KMS-11 (cell line): ENCODE measurements around the gene THPO.

Experiments used
- H2AFZ ChIP-seq: fragments of 200-600 bp; sonication (generic); 2 replicates; pipeline ENCODE4 v1.6.1; 2016; ENCODE audit warnings: antibody characterized with exemption, mixed run types, low read depth
- H3K27ac ChIP-seq: fragments of 200-600 bp; sonication (generic); 2 replicates; pipeline ENCODE4 v1.6.1; 2016; ENCODE audit warnings: mild to moderate bottlenecking, mixed run types
- H3K27me3 ChIP-seq: fragments of 200-600 bp; sonication (generic); 2 replicates; pipeline ENCODE4 v1.6.1; 2017; ENCODE audit warnings: mild to moderate bottlenecking, low read depth, mixed run types, moderate library complexity; ENCODE audit not compliant: insufficient read depth
- H3K36me3 ChIP-seq: fragments of 200-600 bp; sonication (generic); 2 replicates; pipeline ENCODE4 v1.6.1; 2017; ENCODE audit warnings: mild to moderate bottlenecking, mixed run types; ENCODE audit not compliant: insufficient read depth
- H3K4me1 ChIP-seq: fragments of 200-600 bp; sonication (generic); 2 replicates; pipeline ENCODE4 v1.6.1; 2016; ENCODE audit warnings: mild to moderate bottlenecking, low read depth, mixed run types; ENCODE audit not compliant: poor library complexity, severe bottlenecking
- H3K4me2 ChIP-seq: fragments of 200-600 bp; sonication (generic); 2 replicates; pipeline ENCODE4 v1.7.0; 2016; ENCODE audit warnings: mild to moderate bottlenecking, mixed run types
- H3K4me3 ChIP-seq: fragments of 200-600 bp; sonication (generic); IDR thresholded peaks from 2 replicates; pipeline ENCODE4 v1.6.1; 2017; ENCODE audit warnings: low read depth, low read length, mixed read lengths; ENCODE audit not compliant: insufficient read depth
- H3K79me2 ChIP-seq: fragments of 200-600 bp; sonication (generic); 2 replicates; pipeline ENCODE4 v1.6.1; 2016; ENCODE audit warnings: low read depth, mixed run types; ENCODE audit not compliant: insufficient read depth
- H3K9ac ChIP-seq: fragments of 200-600 bp; sonication (generic); 2 replicates; pipeline ENCODE4 v1.6.1; 2016; ENCODE audit warnings: mild to moderate bottlenecking, mixed run types
- H4K20me1 ChIP-seq: fragments of 200-600 bp; sonication (generic); 2 replicates; pipeline ENCODE4 v1.6.1; 2016; ENCODE audit warnings: mild to moderate bottlenecking, mixed run types; ENCODE audit not compliant: insufficient read depth
- TF ChIP-seq, protein P1 (sequence below): fragments of 200-600 bp; sonication (generic); conservative IDR thresholded peaks from 2 replicates; pipeline ENCODE4 v1.6.1; 2017; ENCODE audit warnings: low read depth, mild to moderate bottlenecking, antibody characterized with exemption, low read length, moderate library complexity, mixed read lengths

THPO gene

GRCh38 chr3:184354121-184354728 lies 23.8 kb downstream of the THPO start:
- no peaks in the 10 kb centered on the region for H3K4me1 ChIP-seq
- H3K4me2 ChIP-seq = no peak overlapping the region
- no peaks in the 10 kb centered on the region for H3K36me3 ChIP-seq

DNA sequence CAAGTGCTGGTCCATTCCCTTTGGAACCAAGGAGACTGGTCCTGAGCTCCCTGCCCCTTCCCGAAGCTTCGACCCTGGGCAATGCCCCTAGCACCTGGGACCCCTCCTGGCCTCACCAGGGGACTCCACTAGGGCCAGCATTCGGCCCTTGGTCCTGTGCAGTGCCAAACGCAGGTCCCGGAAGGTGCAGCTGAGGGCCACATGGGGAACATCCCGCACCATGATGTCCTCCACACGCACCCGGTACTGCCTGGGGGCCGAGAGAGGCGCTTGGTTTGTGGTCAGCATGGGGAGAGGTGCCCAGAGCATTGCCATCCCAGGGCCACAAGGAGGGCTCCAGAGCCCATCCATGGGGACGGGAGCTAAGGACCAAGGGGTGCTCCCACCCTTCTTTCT lies 24.5 kb downstream of the THPO start:
- Histone ChIP-seq H3K27ac (no peak overlapping the region), H3K4me2 (no peak overlapping the region), H3K36me3 (no peaks in the 10 kb centered on the region), H3K9ac (no peak overlapping the region), H3K27me3 (no peaks in the 10 kb centered on the region), H2AFZ (no peak overlapping the region), H4K20me1 (no peaks in the 10 kb centered on the region), H3K4me3 (no peak overlapping the region), H3K79me2 (no peaks in the 10 kb centered on the region), H3K4me1 (no peaks in the 10 kb centered on the region)
- TF ChIP-seq, protein P1, sequence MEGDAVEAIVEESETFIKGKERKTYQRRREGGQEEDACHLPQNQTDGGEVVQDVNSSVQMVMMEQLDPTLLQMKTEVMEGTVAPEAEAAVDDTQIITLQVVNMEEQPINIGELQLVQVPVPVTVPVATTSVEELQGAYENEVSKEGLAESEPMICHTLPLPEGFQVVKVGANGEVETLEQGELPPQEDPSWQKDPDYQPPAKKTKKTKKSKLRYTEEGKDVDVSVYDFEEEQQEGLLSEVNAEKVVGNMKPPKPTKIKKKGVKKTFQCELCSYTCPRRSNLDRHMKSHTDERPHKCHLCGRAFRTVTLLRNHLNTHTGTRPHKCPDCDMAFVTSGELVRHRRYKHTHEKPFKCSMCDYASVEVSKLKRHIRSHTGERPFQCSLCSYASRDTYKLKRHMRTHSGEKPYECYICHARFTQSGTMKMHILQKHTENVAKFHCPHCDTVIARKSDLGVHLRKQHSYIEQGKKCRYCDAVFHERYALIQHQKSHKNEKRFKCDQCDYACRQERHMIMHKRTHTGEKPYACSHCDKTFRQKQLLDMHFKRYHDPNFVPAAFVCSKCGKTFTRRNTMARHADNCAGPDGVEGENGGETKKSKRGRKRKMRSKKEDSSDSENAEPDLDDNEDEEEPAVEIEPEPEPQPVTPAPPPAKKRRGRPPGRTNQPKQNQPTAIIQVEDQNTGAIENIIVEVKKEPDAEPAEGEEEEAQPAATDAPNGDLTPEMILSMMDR = no peak

More at GRCh38 chr3:184354121-184354728, 23.8 kb downstream of the THPO start:
- H4K20me1 ChIP-seq = no peaks in the 10 kb centered on the region
- H3K79me2 ChIP-seq = no peaks in the 10 kb centered on the region
- no peak overlapping the region for H2AFZ ChIP-seq
- H3K9ac ChIP-seq = no peak overlapping the region
- no peak overlapping the region for H3K4me3 ChIP-seq
- no peaks in the 10 kb centered on the region for H3K27me3 ChIP-seq
- H3K27ac ChIP-seq = no peak overlapping the region
- TF ChIP-seq, protein P1 = peak; percentile 84

DNA sequence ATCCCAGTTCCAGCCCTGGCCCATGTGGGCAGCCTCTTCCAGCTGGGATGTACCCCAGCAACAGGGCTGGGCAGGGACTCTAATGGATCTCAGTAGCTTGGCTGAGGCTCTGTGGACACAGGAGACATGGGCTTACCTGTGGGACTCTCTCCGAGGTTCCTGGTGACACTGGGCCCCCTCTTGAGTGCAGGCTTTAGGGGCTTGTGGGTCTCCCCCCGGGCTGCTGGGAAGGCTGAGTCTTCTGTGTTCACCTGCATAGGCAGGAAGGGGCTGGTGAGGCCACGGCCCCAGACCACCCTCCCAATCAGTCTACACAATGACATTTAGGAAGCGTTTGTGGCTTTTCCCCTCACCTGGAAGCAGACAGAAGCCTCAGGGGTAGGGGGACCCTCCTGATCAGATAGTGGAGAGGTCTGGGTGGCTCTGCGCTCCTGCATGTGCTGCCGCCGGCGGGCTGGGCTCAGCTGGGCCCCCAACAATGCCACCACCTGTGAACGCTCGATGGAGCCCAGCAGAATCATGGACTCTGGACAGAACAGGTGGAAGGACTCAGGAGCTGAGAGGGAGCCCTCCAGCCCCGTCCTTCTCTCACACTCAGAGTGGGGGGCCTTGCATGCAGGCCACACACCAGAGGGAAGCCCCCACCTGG lies 25.0 kb downstream of the THPO start:
- H4K20me1 ChIP-seq = no peaks in the 10 kb centered on the region
- H3K36me3 ChIP-seq = no peaks in the 10 kb centered on the region
- no peak overlapping the region for H3K4me3 ChIP-seq
- H3K4me2 ChIP-seq = no peak overlapping the region
- H3K79me2 ChIP-seq = no peaks in the 10 kb centered on the region
- TF ChIP-seq, protein P1 = no peak
- H3K4me1 ChIP-seq = peaks cover under 1% of the 10 kb centered on the region
- no peak overlapping the region for H2AFZ ChIP-seq
- no peaks in the 10 kb centered on the region for H3K27me3 ChIP-seq
- no peak overlapping the region for H3K27ac ChIP-seq
- no peak overlapping the region for H3K9ac ChIP-seq

DNA sequence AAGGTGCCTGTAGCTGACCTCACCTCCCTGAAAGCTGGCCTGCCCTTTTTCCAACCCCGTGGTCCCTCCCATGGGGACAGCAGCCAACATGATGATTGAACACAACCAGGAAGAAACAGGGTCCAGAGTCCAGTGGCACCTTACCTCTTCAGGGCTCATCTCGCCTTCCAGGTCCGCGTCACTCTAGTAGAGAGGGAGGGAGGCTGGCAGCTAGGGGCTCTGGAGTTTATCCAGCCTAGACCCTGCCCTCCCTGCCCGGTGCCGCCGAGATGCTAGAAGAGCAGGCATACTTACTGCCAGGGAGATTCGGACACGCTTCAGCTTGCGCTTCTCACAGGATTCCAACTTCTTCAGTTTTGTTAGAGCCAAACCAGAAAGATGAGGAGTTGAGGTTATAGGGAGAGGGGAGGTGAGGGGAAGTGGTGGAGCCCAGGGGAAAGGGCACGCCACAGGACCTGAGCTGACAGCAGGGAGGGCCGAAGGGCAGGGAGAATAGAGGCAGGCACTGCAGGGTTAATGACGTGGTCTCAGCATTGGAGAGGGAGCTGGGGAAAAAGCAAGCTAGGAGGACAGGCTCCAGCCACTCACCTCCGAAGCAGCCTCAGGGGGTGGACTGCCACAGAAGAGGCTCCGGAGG lies 25.7 kb downstream of the THPO start:
- Histone ChIP-seq H3K79me2 (no peaks in the 10 kb centered on the region), H3K4me3 (no peak overlapping the region), H3K27me3 (no peaks in the 10 kb centered on the region), H4K20me1 (no peaks in the 10 kb centered on the region), H3K36me3 (no peaks in the 10 kb centered on the region), H2AFZ (no peak overlapping the region), H3K4me1 (peaks cover 6% of the 10 kb centered on the region), H3K4me2 (no peak overlapping the region), H3K27ac (no peak overlapping the region), H3K9ac (no peak overlapping the region)
- TF ChIP-seq, protein P1 = no peak
